Retinal pigment epithelial cell (primary cell): ENCODE data around the gene BTBD16.

Experiments
- DNase-seq: peaks from one replicate; pipeline ENCODE4 v3.0.0-alpha.2; 2010; ENCODE audit warnings: low read depth
- H3K4me3 ChIP-seq: 2 replicates; pipeline ENCODE4 v1.5.1; 2011; ENCODE audit warnings: mild to moderate bottlenecking, low read length, control low read depth, moderate library complexity
- CTCF ChIP-seq: conservative IDR thresholded peaks from 2 replicates; pipeline ENCODE4 v1.5.1; 2011; ENCODE audit warnings: low read depth, low read length, control low read depth, inconsistent platforms

The BTBD16 gene

GRCh38 chr10:122240401-122240800, 30.7 kb upstream of the BTBD16 start:
- DNase-seq: no peak
- no peak for TF ChIP-seq CTCF
- H3K4me3 ChIP-seq: no peak overlapping the region

GRCh38 chr10:122241836-122242235, 29.3 kb upstream of the BTBD16 start:
- H3K4me3 ChIP-seq: no peak overlapping the region
- TF ChIP-seq CTCF: no peak
- DNase-seq: no peak

- DNase-seq: no peak
- no peak overlapping the region for H3K4me3 ChIP-seq
- no peak for TF ChIP-seq CTCF
Observed at GRCh38 chr10:122243550-122243949, 27.5 kb upstream of the BTBD16 start.

GRCh38 chr10:122244001-122244975, 26.8 kb upstream of the BTBD16 start:
- H3K4me3 ChIP-seq: no peak overlapping the region
- no peak for DNase-seq
- TF ChIP-seq CTCF: no peak

- no peak for TF ChIP-seq CTCF
- H3K4me3 ChIP-seq: no peak overlapping the region
- no peak for DNase-seq
Observed at GRCh38 chr10:122245136-122245535, 26.0 kb upstream of the BTBD16 start.

GRCh38 chr10:122245897-122246296, 25.2 kb upstream of the BTBD16 start:
- no peak for DNase-seq
- no peak overlapping the region for H3K4me3 ChIP-seq
- TF ChIP-seq CTCF: no peak
